ENCODE measurements around the gene RAB17. TPM values are rescaled to one million over a fixed set of nuclear protein-coding genes. Genes with fewer than 3 reads are reported as not detected.

RAB17 gene
- total and polyA plus RNA-seq, 2 of the 8 experiments (the other 6 are each of a cell fraction or from before 2014, with no cell fraction given) = 42.6 to 83.4 TPM

GRCh38 chr2:237533668-237534161, 56.8 kb downstream of the RAB17 start (continued):
- TF ChIP-seq, protein P1, sequence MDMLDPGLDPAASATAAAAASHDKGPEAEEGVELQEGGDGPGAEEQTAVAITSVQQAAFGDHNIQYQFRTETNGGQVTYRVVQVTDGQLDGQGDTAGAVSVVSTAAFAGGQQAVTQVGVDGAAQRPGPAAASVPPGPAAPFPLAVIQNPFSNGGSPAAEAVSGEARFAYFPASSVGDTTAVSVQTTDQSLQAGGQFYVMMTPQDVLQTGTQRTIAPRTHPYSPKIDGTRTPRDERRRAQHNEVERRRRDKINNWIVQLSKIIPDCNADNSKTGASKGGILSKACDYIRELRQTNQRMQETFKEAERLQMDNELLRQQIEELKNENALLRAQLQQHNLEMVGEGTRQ (IDR thresholded peaks at IDR 0.05; ENCODE audit: low read length) = no peak
- TF ChIP-seq EZH2 (IDR thresholded peaks at IDR 0.05; ENCODE audit: low read depth, low read length, severe bottlenecking) = no peak
- no peak for TF ChIP-seq SP1 (IDR thresholded peaks at IDR 0.05; ENCODE audit: low read depth, low read length)
- no peak for TF ChIP-seq SUZ12 (IDR thresholded peaks at IDR 0.05; ENCODE audit: low read length)
- no peak for TF ChIP-seq RAD21 (IDR thresholded peaks at IDR 0.05 in 1 of 2, conservative IDR thresholded peaks at IDR 0.05 in 1 of 2; ENCODE audit: low read depth in 2 of 2, low read length in 2 of 2)
- TF ChIP-seq ATF2 (IDR thresholded peaks at IDR 0.05; ENCODE audit: low read length) = no peak
- TF ChIP-seq KDM4A (IDR thresholded peaks at IDR 0.05; ENCODE audit: low read depth, low read length, severe bottlenecking) = no peak
- TF ChIP-seq JUN (IDR thresholded peaks at IDR 0.05; ENCODE audit: low read depth, low read length) = no peak
- no peak for TF ChIP-seq CBX8 (IDR thresholded peaks at IDR 0.05; ENCODE audit: borderline replicate concordance, low read depth, low read length)

Data from H1 (cell line).